Astrocyte (in vitro differentiated cells and primary cell): ENCODE measurements around the gene RPL28.

ENCODE experiments used
- EZH2 ChIP-seq: IDR thresholded peaks from 2 replicates; pipeline ENCODE4 v1.6.1; 2012; ENCODE audit warnings: mild to moderate bottlenecking, low read length, inconsistent platforms; ENCODE audit not compliant: insufficient read depth
- TF ChIP-seq, protein P1 (sequence below): IDR thresholded peaks from 2 replicates; pipeline ENCODE4 v1.5.1; 2011; ENCODE audit warnings: low read depth, mild to moderate bottlenecking, inconsistent platforms, low read length, moderate library complexity; ENCODE audit not compliant: insufficient read depth

DNA sequence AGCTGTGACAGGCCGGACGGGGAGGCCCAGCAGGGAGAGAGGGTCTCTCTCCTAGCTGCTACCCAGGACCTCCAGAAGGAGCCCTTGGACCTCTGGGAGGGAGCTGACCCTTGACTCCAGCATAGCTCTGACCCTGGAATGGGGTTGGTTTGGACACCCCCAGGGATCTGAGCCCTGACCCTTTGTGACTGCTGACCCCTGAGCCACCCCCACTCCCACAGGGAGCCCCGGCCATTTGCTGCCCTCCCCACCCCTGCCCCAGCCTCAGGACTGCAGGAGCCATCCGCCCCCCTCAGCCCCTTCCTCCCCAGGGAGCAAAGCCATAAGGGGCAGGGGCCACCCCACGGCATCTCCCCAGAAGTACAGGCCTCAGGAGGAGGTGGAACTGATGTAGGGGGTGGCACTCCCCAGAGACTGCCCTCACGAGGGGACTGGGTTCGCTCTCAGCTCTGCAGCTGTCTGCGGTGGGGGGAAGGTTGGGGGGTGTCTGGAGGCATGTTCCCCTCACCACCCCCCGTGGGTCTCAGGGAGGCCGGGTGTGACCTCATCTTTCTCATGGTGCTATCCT, 38.2 kb upstream of the RPL28 start:
- TF ChIP-seq, protein P1, sequence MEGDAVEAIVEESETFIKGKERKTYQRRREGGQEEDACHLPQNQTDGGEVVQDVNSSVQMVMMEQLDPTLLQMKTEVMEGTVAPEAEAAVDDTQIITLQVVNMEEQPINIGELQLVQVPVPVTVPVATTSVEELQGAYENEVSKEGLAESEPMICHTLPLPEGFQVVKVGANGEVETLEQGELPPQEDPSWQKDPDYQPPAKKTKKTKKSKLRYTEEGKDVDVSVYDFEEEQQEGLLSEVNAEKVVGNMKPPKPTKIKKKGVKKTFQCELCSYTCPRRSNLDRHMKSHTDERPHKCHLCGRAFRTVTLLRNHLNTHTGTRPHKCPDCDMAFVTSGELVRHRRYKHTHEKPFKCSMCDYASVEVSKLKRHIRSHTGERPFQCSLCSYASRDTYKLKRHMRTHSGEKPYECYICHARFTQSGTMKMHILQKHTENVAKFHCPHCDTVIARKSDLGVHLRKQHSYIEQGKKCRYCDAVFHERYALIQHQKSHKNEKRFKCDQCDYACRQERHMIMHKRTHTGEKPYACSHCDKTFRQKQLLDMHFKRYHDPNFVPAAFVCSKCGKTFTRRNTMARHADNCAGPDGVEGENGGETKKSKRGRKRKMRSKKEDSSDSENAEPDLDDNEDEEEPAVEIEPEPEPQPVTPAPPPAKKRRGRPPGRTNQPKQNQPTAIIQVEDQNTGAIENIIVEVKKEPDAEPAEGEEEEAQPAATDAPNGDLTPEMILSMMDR, result no peak
- TF ChIP-seq EZH2, result no peak
